HS-5 (cell line): ENCODE results near the gene KRTAP10-6.
"Not testable (repeated sequence)": the region's sequence is repeated elsewhere in the genome, so short reads cannot be mapped to it uniquely, and the experiment has no call there.

Source experiments
- DNase-seq: peaks from one replicate; pipeline ENCODE4 v3.0.0-alpha.2; 2012; ENCODE audit warnings: low read depth

KRTAP10-6 gene

GRCh38 chr21:44578371-44579055, 13.8 kb downstream of the KRTAP10-6 start:
- DNase-seq: no peak

GRCh38 chr21:44576025-44576420, 16.3 kb downstream of the KRTAP10-6 start:
- no peak for DNase-seq

- no peak for DNase-seq
Measured at GRCh38 chr21:44575307-44576024, 16.8 kb downstream of the KRTAP10-6 start.

GRCh38 chr21:44574457-44575306, 17.6 kb downstream of the KRTAP10-6 start:
- DNase-seq: no peak

GRCh38 chr21:44573630-44574456, 18.5 kb downstream of the KRTAP10-6 start, which contains the start of gene KRTAP10-4:
TSS of gene KRTAP10-4 (plus strand) at chr21:44573729. CDS start at chr21:44573759, 30 bp downstream.
- not testable (repeated sequence) for DNase-seq

- no peak for DNase-seq
Measured at GRCh38 chr21:44572959-44573583, 19.2 kb downstream of the KRTAP10-6 start.

- DNase-seq: no peak
Measured at GRCh38 chr21:44571844-44572782, 20.2 kb downstream of the KRTAP10-6 start.

GRCh38 chr21:44571296-44571695, 21.0 kb downstream of the KRTAP10-6 start:
- DNase-seq: no peak

- DNase-seq: no peak
Measured at GRCh38 chr21:44569861-44570517, 22.3 kb downstream of the KRTAP10-6 start.

GRCh38 chr21:44568667-44569556, 23.4 kb downstream of the KRTAP10-6 start:
- no peak for DNase-seq

- no peak for DNase-seq
Measured at GRCh38 chr21:44568261-44568660, 24.0 kb downstream of the KRTAP10-6 start.

GRCh38 chr21:44567481-44568171, 24.7 kb downstream of the KRTAP10-6 start:
- no peak for DNase-seq

GRCh38 chr21:44566403-44566802, 25.9 kb downstream of the KRTAP10-6 start:
- no peak for DNase-seq

GRCh38 chr21:44564886-44565598, 27.3 kb downstream of the KRTAP10-6 start:
- DNase-seq: no peak

- DNase-seq: no peak
Measured at GRCh38 chr21:44564099-44564498, 28.2 kb downstream of the KRTAP10-6 start.

- DNase-seq: no peak
Measured at GRCh38 chr21:44558695-44559094, 33.6 kb downstream of the KRTAP10-6 start, which contains the start of gene KRTAP10-3. TSS of gene KRTAP10-3 (minus strand) at chr21:44558795. CDS start at chr21:44558715, 80 bp downstream.

GRCh38 chr21:44558329-44558675, 34.0 kb downstream of the KRTAP10-6 start:
- DNase-seq: not testable (repeated sequence)
